Liver (tissue), 9 donors: ENCODE results near the gene WDR76. TPM values are rescaled to one million over a fixed set of nuclear protein-coding genes. Genes with fewer than 3 reads are reported as not detected.

Source experiments
- DNase-seq: peaks from one replicate; pipeline ENCODE4 v3.0.0-alpha.2; 2017; ENCODE audit warnings: low spot score
- H3K27ac ChIP-seq, 2 donors: one replicate each; pipeline ENCODE4 v1.7.0; 2013; ENCODE audit warnings: inconsistent platforms in 2 of 2, low read length in 2 of 2, control low read depth in 1 of 2, low read depth in 1 of 2, mild to moderate bottlenecking in 1 of 2
- H3K27me3 ChIP-seq, 4 donors: one replicate each; pipeline versions ENCODE4 v1.6.1 to v1.7.0; 2013; ENCODE audit warnings: low read length in 3 of 4, inconsistent platforms in 1 of 4, mild to moderate bottlenecking in 1 of 4, moderate library complexity in 1 of 4; ENCODE audit not compliant: control insufficient read depth in 4 of 4, insufficient read depth in 4 of 4
- H3K36me3 ChIP-seq, 4 donors: one replicate each; pipeline versions ENCODE4 v1.6.1 to v1.7.0; 2013; ENCODE audit warnings: low read length in 3 of 4, mild to moderate bottlenecking in 3 of 4, low read depth in 1 of 4, moderate library complexity in 1 of 4; ENCODE audit not compliant: control insufficient read depth in 4 of 4, insufficient read depth in 3 of 4
- H3K4me1 ChIP-seq, 4 donors: one replicate each; pipeline versions ENCODE4 v1.6.1 to v1.7.0; 2013; ENCODE audit warnings: low read length in 3 of 4, mild to moderate bottlenecking in 3 of 4, moderate library complexity in 1 of 4; ENCODE audit not compliant: control insufficient read depth in 4 of 4, insufficient read depth in 4 of 4
- H3K4me3 ChIP-seq, 3 donors: one replicate each; pipeline versions ENCODE4 v1.6.1 to v1.7.0; 2013; ENCODE audit warnings: low read length in 3 of 3, control low read depth in 1 of 3, low read depth in 1 of 3, mild to moderate bottlenecking in 1 of 3
- H3K9ac ChIP-seq, 2 donors: one replicate each; pipeline ENCODE4 v1.7.0; 2013; ENCODE audit warnings: low read length in 2 of 2, mild to moderate bottlenecking in 2 of 2, moderate library complexity in 2 of 2, control low read depth in 1 of 2, low read depth in 1 of 2
- H3K9me3 ChIP-seq, 4 donors: one replicate each; pipeline versions ENCODE4 v1.6.1 to v1.7.0; 2013; ENCODE audit warnings: low read length in 3 of 4; ENCODE audit not compliant: control insufficient read depth in 4 of 4
- EGR1 ChIP-seq, 2 donors: IDR thresholded peaks; 2 replicates each; pipeline ENCODE4 v1.6.1; 2016 to 2018; ENCODE audit warnings: antibody characterized with exemption in 2 of 2, low read depth in 2 of 2
- FOXA1 ChIP-seq: IDR thresholded peaks from 2 replicates; pipeline ENCODE4 v1.6.1; 2016; ENCODE audit warnings: antibody characterized with exemption
- FOXA2 ChIP-seq: IDR thresholded peaks from 2 replicates; pipeline ENCODE4 v1.6.1; 2016; ENCODE audit warnings: antibody characterized with exemption
- GABPA ChIP-seq, 2 donors: IDR thresholded peaks in 1 of 2; conservative IDR thresholded peaks in 1 of 2; 2 replicates each; pipeline ENCODE4 v1.6.1; 2016; ENCODE audit warnings: antibody characterized with exemption in 2 of 2, mild to moderate bottlenecking in 1 of 2, moderate library complexity in 1 of 2
- HNF4A ChIP-seq, 2 donors: conservative IDR thresholded peaks; 2 replicates each; pipeline ENCODE4 v1.6.1; 2016; ENCODE audit warnings: antibody characterized with exemption in 2 of 2, mild to moderate bottlenecking in 2 of 2
- HNF4G ChIP-seq: IDR thresholded peaks from 2 replicates; pipeline ENCODE4 v1.6.1; 2016; ENCODE audit warnings: antibody characterized with exemption
- NR2F2 ChIP-seq: IDR thresholded peaks from 2 replicates; pipeline ENCODE4 v1.6.1; 2016; ENCODE audit warnings: antibody characterized with exemption
- RAD21 ChIP-seq, 2 donors: IDR thresholded peaks; 2 replicates each; pipeline ENCODE4 v1.6.1; 2016; ENCODE audit warnings: antibody characterized with exemption in 2 of 2, mild to moderate bottlenecking in 2 of 2
- RXRA ChIP-seq, 2 donors: IDR thresholded peaks; 2 replicates each; pipeline ENCODE4 v1.6.1; 2017 to 2018; ENCODE audit warnings: antibody characterized with exemption in 2 of 2, mild to moderate bottlenecking in 1 of 2
- SP1 ChIP-seq: IDR thresholded peaks from 2 replicates; pipeline ENCODE4 v1.6.1; 2018; ENCODE audit warnings: antibody characterized with exemption, mild to moderate bottlenecking
- TAF1 ChIP-seq: conservative IDR thresholded peaks from 2 replicates; pipeline ENCODE4 v1.6.1; 2016; ENCODE audit warnings: antibody characterized with exemption, mild to moderate bottlenecking
- YY1 ChIP-seq: IDR thresholded peaks from 2 replicates; pipeline ENCODE4 v1.6.1; 2016; ENCODE audit warnings: antibody characterized with exemption, mild to moderate bottlenecking
- WGBS: extraction: QIAGEN DNeasy Blood & Tissue Kit; methylation state at CpG from one replicate; pipeline ENCODE4 v1.1.7; 2013; 5-methylcytosine and 5-hydroxymethylcytosine counted together
- polyA plus RNA-seq, 2 donors: library from polyadenylated mRNA; stranded (reverse) in 1 of 2; unstranded in 1 of 2; fragments of 200-250 nt in 1 of 2; fragments of >200 nt in 1 of 2; fragmentation: Nextera tagmentation in 1 of 2; extraction: Ambion mirVana in 1 of 2; gene quantifications; one replicate each; pipeline versions ENCODE4 v1.2.1 to v1.2.3, GENCODE V29; 2013 to 2015
- total RNA-seq, 2 donors: library from RNA; depleted of rRNA; stranded (reverse); fragments of >200 nt; gene quantifications; one replicate each; pipeline ENCODE4 v1.2.3, GENCODE V29; 2014
- TF ChIP-seq, protein P1 (sequence below): IDR thresholded peaks from 2 replicates; pipeline ENCODE4 v1.6.1; 2016; ENCODE audit warnings: antibody characterized with exemption, mild to moderate bottlenecking
- TF ChIP-seq, protein P2 (sequence below): IDR thresholded peaks from 2 replicates; pipeline ENCODE4 v1.6.1; 2016; ENCODE audit warnings: antibody characterized with exemption
- TF ChIP-seq, protein P3 (sequence below): IDR thresholded peaks from 2 replicates; pipeline ENCODE4 v1.6.1; 2016; ENCODE audit warnings: antibody characterized with exemption
- TF ChIP-seq, protein P4 (sequence below): fragments of 150-350 bp; IDR thresholded peaks from 2 replicates; pipeline ENCODE4 v1.5.1; 2017; ENCODE audit warnings: improper control_type of control experiment, low read depth, low read length; ENCODE audit not compliant: missing input control
- donor health status: healthy.
- donor health status: healthy.
- donor health status: healthy.
- donor health status: healthy.
- donor health status: healthy.

WDR76 gene
- total and polyA plus RNA-seq, 4 donors: 0.44 to 17.4 (median 0.81) TPM

DNA sequence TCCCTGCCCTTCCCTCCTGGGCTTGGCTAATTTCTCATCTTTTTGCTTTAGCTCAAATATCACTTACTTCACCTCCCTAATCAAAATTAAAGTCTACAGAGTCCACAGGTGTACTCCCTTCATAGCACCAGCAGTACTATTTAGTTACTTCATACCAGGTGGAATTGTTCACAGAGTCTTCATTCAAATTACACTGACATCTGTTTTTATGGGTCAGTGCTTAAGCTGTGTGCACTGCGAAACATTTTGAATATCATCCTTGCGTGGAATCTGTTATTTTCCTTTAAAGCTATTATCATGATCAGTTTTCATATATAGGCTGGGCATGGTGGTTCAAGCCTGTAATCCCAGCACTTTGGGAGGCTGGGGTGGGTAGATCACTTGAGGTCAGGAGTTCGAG is 37.4 kb upstream of the WDR76 start:
- Histone ChIP-seq H3K27me3 (no peaks in the 10 kb centered on the region), H3K9ac (no peak overlapping the region), H3K4me1 (peaks cover 0 to 15% (median 11%) of the 10 kb centered on the region in 4 donors), H3K36me3 (peaks cover 0 to 8% (median 4%) of the 10 kb centered on the region in 4 donors), H3K27ac (no peak overlapping the region), H3K9me3 (no peaks in the 10 kb centered on the region), H3K4me3 (no peak overlapping the region)
- 98% methylated on average over 3 of the region's 3 CpGs for WGBS
- no peak for DNase-seq
- TF ChIP-seq, protein P1, sequence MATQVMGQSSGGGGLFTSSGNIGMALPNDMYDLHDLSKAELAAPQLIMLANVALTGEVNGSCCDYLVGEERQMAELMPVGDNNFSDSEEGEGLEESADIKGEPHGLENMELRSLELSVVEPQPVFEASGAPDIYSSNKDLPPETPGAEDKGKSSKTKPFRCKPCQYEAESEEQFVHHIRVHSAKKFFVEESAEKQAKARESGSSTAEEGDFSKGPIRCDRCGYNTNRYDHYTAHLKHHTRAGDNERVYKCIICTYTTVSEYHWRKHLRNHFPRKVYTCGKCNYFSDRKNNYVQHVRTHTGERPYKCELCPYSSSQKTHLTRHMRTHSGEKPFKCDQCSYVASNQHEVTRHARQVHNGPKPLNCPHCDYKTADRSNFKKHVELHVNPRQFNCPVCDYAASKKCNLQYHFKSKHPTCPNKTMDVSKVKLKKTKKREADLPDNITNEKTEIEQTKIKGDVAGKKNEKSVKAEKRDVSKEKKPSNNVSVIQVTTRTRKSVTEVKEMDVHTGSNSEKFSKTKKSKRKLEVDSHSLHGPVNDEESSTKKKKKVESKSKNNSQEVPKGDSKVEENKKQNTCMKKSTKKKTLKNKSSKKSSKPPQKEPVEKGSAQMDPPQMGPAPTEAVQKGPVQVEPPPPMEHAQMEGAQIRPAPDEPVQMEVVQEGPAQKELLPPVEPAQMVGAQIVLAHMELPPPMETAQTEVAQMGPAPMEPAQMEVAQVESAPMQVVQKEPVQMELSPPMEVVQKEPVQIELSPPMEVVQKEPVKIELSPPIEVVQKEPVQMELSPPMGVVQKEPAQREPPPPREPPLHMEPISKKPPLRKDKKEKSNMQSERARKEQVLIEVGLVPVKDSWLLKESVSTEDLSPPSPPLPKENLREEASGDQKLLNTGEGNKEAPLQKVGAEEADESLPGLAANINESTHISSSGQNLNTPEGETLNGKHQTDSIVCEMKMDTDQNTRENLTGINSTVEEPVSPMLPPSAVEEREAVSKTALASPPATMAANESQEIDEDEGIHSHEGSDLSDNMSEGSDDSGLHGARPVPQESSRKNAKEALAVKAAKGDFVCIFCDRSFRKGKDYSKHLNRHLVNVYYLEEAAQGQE: no peak
- TF ChIP-seq TAF1: no peak
- TF ChIP-seq, protein P2, sequence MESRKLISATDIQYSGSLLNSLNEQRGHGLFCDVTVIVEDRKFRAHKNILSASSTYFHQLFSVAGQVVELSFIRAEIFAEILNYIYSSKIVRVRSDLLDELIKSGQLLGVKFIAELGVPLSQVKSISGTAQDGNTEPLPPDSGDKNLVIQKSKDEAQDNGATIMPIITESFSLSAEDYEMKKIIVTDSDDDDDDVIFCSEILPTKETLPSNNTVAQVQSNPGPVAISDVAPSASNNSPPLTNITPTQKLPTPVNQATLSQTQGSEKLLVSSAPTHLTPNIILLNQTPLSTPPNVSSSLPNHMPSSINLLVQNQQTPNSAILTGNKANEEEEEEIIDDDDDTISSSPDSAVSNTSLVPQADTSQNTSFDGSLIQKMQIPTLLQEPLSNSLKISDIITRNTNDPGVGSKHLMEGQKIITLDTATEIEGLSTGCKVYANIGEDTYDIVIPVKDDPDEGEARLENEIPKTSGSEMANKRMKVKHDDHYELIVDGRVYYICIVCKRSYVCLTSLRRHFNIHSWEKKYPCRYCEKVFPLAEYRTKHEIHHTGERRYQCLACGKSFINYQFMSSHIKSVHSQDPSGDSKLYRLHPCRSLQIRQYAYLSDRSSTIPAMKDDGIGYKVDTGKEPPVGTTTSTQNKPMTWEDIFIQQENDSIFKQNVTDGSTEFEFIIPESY: no peak
- TF ChIP-seq NR2F2: no peak
- TF ChIP-seq RAD21 (IDR thresholded peaks at IDR 0.05): no peak
- TF ChIP-seq SP1: no peak
- TF ChIP-seq, protein P3, sequence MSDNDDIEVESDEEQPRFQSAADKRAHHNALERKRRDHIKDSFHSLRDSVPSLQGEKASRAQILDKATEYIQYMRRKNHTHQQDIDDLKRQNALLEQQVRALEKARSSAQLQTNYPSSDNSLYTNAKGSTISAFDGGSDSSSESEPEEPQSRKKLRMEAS: no peak
- no peak for TF ChIP-seq GABPA (IDR thresholded peaks at IDR 0.05 in 1 of 2, conservative IDR thresholded peaks at IDR 0.05 in 1 of 2)
- TF ChIP-seq FOXA2: no peak
- no peak for TF ChIP-seq HNF4G
- TF ChIP-seq FOXA1: no peak
- TF ChIP-seq YY1: no peak
- no peak for TF ChIP-seq HNF4A (conservative IDR thresholded peaks at IDR 0.05)

DNA sequence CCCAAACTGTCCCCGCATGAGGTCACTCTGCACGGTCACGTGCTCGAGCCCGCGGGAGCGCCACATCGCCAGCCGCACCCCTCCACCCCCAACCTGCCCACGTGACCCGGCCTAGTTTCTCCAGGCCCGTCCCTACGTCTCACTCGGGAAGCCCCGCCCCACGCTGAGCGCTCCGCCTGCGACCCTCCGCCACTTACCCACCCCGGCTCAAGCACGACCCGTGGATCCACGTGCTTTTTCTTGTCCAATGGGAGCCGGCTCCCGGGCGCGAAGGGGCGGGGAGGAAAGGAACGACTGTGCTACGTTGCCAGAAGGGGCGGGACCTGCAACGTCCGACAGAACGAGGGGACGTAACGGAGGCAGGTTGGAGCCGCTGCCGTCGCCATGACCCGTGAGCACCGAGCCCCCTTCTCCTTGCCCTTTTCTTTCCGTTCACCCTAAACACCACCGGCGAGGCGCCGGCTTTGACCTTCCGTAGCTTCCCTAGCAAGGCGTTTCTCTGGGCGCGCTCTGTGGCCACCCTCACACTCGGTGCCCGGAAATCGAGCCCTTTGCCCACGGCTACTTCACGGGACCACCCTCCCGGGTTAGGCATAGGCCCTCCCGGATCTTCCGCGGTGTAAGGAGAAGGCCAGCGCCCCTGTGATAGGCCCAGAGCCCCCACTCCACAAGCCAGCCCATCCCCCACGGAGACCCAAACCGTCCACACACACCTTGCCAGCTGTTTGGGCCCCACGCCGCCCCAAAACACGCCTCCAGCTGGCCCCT is 34.6 kb upstream of the WDR76 start, which contains the start of gene SERF2:
Gene SERF2 (plus strand): TSS at position 328 of the 768 bp plus-strand sequence. CDS start 57 bp downstream, at position 385.
- peak within 1 kb of the TSS; percentile 89 to 93 for H3K9ac ChIP-seq
- under 1% methylated on average over 66 of the region's 66 CpGs for WGBS
- no peaks in the 10 kb centered on the region for H3K27me3 ChIP-seq
- H3K4me3 ChIP-seq: peak within 1 kb of the TSS; percentile 72 to 96 (median 93)
- H3K9me3 ChIP-seq: no peaks in the 10 kb centered on the region
- DNase-seq: peak; percentile 100
- H3K36me3 ChIP-seq: peaks cover 0 to 22% (median 16%) of the 10 kb centered on the region in 4 donors
- peak within 1 kb of the TSS; percentile 96 to 98 for H3K27ac ChIP-seq
- H3K4me1 ChIP-seq: peaks cover 3 to 18% (median 12%) of the 10 kb centered on the region in 4 donors
- TF ChIP-seq HNF4G (no peak), NR2F2 (peak; percentile 41), RXRA (IDR thresholded peaks at IDR 0.05) (peak in 1 of 2 donors; percentile 26), GABPA (IDR thresholded peaks at IDR 0.05 in 1 of 2, conservative IDR thresholded peaks at IDR 0.05 in 1 of 2) (peak in 1 of 2 donors; percentile 48), RAD21 (IDR thresholded peaks at IDR 0.05) (no peak), TAF1 (peak; percentile 48), FOXA1 (peak; percentile 9), HNF4A (conservative IDR thresholded peaks at IDR 0.05) (peak; percentile 26 to 28), FOXA2 (no peak), EGR1 (IDR thresholded peaks at IDR 0.05; ENCODE audit: low read depth in 2 of 2) (peak in 1 of 2 donors; percentile 75), SP1 (peak; percentile 78)
- TF ChIP-seq, protein P4, sequence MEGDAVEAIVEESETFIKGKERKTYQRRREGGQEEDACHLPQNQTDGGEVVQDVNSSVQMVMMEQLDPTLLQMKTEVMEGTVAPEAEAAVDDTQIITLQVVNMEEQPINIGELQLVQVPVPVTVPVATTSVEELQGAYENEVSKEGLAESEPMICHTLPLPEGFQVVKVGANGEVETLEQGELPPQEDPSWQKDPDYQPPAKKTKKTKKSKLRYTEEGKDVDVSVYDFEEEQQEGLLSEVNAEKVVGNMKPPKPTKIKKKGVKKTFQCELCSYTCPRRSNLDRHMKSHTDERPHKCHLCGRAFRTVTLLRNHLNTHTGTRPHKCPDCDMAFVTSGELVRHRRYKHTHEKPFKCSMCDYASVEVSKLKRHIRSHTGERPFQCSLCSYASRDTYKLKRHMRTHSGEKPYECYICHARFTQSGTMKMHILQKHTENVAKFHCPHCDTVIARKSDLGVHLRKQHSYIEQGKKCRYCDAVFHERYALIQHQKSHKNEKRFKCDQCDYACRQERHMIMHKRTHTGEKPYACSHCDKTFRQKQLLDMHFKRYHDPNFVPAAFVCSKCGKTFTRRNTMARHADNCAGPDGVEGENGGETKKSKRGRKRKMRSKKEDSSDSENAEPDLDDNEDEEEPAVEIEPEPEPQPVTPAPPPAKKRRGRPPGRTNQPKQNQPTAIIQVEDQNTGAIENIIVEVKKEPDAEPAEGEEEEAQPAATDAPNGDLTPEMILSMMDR: no peak
- TF ChIP-seq, protein P3: peak; percentile 75
- TF ChIP-seq, protein P2: no peak
